C4-2B (cell line): ENCODE measurements around the gene SARS1.

Experiments
- ZFX ChIP-seq: fragments of 450-650 bp; IDR thresholded peaks from 2 replicates; pipeline ENCODE4 v1.6.1; 2017
- TF ChIP-seq, protein P1 (sequence below): fragments of 450-650 bp; conservative IDR thresholded peaks from 2 replicates; pipeline ENCODE4 v1.5.1; 2017; ENCODE audit warnings: mild to moderate bottlenecking

DNA sequence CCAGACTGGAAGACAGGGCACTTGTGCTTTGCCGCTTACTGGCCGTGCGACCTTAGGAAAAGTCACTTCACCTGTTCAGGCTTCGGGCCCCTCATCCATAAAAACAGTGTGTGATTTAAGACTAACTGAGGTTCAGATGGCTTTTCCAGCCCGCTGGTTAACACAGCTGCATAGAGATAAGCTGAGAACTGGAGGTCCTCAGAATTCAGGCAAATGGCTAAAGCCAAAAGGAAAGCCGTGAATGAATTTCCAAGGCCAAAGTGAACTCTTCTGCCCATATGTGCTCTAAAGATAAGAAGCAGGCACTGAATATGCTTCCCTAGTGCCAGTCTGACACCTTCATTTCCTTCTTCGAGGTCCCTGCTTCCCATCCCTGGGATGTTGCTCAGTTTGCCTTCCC lies 23.5 kb upstream of the SARS1 start:
- no peak for TF ChIP-seq ZFX
- TF ChIP-seq, protein P1, sequence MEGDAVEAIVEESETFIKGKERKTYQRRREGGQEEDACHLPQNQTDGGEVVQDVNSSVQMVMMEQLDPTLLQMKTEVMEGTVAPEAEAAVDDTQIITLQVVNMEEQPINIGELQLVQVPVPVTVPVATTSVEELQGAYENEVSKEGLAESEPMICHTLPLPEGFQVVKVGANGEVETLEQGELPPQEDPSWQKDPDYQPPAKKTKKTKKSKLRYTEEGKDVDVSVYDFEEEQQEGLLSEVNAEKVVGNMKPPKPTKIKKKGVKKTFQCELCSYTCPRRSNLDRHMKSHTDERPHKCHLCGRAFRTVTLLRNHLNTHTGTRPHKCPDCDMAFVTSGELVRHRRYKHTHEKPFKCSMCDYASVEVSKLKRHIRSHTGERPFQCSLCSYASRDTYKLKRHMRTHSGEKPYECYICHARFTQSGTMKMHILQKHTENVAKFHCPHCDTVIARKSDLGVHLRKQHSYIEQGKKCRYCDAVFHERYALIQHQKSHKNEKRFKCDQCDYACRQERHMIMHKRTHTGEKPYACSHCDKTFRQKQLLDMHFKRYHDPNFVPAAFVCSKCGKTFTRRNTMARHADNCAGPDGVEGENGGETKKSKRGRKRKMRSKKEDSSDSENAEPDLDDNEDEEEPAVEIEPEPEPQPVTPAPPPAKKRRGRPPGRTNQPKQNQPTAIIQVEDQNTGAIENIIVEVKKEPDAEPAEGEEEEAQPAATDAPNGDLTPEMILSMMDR = no peak
